Activated B cell treated with CpG ODN at 0.5 μM for 24 hours (primary cell): ENCODE measurements around the gene FURIN. TPM values are rescaled to one million over a fixed set of nuclear protein-coding genes. Genes with fewer than 3 reads are reported as not detected.

Experiments used
- ATAC-seq: fragments of 200-7000 bp; cut with Tn5 transposase; one replicate; pipeline ENCODE4 v1.10.0; 2021; ENCODE audit warnings: low read depth, mild to moderate bottlenecking, moderate library complexity
- CTCF ChIA-PET: fragments of 350-600 bp; sonication (Branson Sonifier 250); formaldehyde crosslinking; loops from one replicate; lab custom pipeline; 2021; ENCODE audit warnings: antibody characterized with exemption; lab: Charles Lee
- POLR2A ChIA-PET: fragments of 350-600 bp; sonication (Branson Sonifier 250); formaldehyde crosslinking; loops from one replicate; lab custom pipeline; 2021; ENCODE audit warnings: antibody characterized with exemption; lab: Charles Lee
- DNase-seq: peaks from one replicate; pipeline ENCODE4 v3.0.0; 2022
- H3K27ac Mint-ChIP-seq: one replicate; pipeline ENCODE4 v1.8.0; 2020; ENCODE audit warnings: mixed read lengths
- H3K27me3 Mint-ChIP-seq: one replicate; pipeline ENCODE4 v1.8.0; 2021; ENCODE audit warnings: mixed read lengths
- H3K36me3 Mint-ChIP-seq: one replicate; pipeline ENCODE4 v1.8.0; 2021; ENCODE audit warnings: low read depth, mixed read lengths
- H3K4me1 Mint-ChIP-seq: one replicate; pipeline ENCODE4 v1.8.0; 2021; ENCODE audit warnings: mixed read lengths
- H3K4me3 Mint-ChIP-seq: one replicate; pipeline ENCODE4 v1.8.0; 2020; ENCODE audit warnings: mild to moderate bottlenecking, mixed read lengths
- H3K9me3 Mint-ChIP-seq: one replicate; pipeline ENCODE4 v1.8.0; 2020; ENCODE audit warnings: mixed read lengths
- intact Hi-C: fragments of 100-400 bp; cut with micrococcal nuclease; formaldehyde crosslinking; loops from one replicate; pipeline ENCODE4 v1.15.1; 2024
- total RNA-seq: library from RNA; stranded (reverse); gene quantifications from 2 replicates; pipeline ENCODE4 v1.2.3, GENCODE V29; 2022
- TF ChIP-seq, protein P1 (sequence below): fragments of 200-600 bp; IDR thresholded peaks from one replicate; pipeline ENCODE4 v1.8.0; 2022; ENCODE audit warnings: antibody characterized with exemption, mild to moderate bottlenecking

The FURIN gene
- total RNA-seq, 1 donor from 2014 or later: 46.5 TPM

DNA sequence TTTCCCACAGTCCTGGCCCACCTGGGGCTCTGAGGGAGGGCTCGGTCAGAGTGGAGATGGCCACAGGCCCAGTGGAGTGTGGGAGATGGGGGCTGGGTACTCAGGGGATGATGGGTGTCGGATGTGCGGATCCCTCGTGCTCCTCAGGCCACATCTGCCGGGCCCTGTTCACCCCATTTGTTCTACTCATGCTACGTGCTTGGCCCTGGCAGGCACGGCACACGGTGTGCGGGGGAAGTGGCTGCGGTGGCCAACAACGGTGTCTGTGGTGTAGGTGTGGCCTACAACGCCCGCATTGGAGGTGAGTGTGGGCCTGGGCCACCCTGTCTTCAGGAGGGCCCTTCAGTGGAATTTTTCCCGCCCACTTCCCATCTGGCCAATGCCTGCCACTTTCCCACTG, 8.9 kb downstream of the FURIN start:
- peaks cover 49% of the 10 kb centered on the region for H3K36me3 Mint-ChIP-seq
- intact Hi-C loops: no loop called here
- TF ChIP-seq, protein P1, sequence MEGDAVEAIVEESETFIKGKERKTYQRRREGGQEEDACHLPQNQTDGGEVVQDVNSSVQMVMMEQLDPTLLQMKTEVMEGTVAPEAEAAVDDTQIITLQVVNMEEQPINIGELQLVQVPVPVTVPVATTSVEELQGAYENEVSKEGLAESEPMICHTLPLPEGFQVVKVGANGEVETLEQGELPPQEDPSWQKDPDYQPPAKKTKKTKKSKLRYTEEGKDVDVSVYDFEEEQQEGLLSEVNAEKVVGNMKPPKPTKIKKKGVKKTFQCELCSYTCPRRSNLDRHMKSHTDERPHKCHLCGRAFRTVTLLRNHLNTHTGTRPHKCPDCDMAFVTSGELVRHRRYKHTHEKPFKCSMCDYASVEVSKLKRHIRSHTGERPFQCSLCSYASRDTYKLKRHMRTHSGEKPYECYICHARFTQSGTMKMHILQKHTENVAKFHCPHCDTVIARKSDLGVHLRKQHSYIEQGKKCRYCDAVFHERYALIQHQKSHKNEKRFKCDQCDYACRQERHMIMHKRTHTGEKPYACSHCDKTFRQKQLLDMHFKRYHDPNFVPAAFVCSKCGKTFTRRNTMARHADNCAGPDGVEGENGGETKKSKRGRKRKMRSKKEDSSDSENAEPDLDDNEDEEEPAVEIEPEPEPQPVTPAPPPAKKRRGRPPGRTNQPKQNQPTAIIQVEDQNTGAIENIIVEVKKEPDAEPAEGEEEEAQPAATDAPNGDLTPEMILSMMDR: no peak
- no peak overlapping the region for H3K27ac Mint-ChIP-seq
- H3K9me3 Mint-ChIP-seq: no peaks in the 10 kb centered on the region
- H3K4me1 Mint-ChIP-seq: peaks cover 12% of the 10 kb centered on the region
- CTCF ChIA-PET: no interaction called here
- DNase-seq (no peak), ATAC-seq (no peak)
- POLR2A ChIA-PET: no interaction called here
- H3K27me3 Mint-ChIP-seq: no peaks in the 10 kb centered on the region
- no peak overlapping the region for H3K4me3 Mint-ChIP-seq

DNA sequence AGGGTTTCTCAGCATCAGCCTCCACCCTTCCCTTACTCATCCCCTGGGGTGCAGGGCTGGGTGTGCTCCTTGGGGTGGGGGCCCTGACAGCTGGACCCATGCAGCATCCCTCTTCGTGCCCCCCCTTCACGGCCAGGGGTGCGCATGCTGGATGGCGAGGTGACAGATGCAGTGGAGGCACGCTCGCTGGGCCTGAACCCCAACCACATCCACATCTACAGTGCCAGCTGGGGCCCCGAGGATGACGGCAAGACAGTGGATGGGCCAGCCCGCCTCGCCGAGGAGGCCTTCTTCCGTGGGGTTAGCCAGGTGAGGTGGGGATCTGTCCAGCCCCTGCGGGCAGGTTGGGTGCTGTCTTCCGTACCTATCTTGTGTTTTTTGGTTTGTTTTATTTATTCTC, 9.6 kb downstream of the FURIN start:
- CTCF ChIA-PET: no interaction called here
- intact Hi-C loops: no loop called here
- Mint-ChIP-seq H3K27me3 (no peaks in the 10 kb centered on the region), H3K9me3 (no peaks in the 10 kb centered on the region), H3K27ac (no peak overlapping the region), H3K36me3 (peaks cover 49% of the 10 kb centered on the region), H3K4me1 (peaks cover 6% of the 10 kb centered on the region), H3K4me3 (no peak overlapping the region)
- DNase-seq: no peak
- no peak for ATAC-seq
- POLR2A ChIA-PET: no interaction called here
- TF ChIP-seq, protein P1: no peak

DNA sequence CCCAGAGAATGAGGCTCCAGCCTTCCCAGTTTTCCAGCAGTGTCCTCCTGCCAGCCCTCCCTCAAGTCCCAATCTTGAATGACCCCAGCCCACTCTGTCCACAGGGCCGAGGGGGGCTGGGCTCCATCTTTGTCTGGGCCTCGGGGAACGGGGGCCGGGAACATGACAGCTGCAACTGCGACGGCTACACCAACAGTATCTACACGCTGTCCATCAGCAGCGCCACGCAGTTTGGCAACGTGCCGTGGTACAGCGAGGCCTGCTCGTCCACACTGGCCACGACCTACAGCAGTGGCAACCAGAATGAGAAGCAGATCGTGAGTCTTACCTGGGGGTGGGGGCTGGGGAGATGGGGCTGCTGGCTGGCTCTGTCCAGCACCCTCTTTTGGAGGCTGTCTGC, 10.3 kb downstream of the FURIN start:
- POLR2A ChIA-PET: no interaction called here
- intact Hi-C loops: no loop called here
- no peak for ATAC-seq

DNA sequence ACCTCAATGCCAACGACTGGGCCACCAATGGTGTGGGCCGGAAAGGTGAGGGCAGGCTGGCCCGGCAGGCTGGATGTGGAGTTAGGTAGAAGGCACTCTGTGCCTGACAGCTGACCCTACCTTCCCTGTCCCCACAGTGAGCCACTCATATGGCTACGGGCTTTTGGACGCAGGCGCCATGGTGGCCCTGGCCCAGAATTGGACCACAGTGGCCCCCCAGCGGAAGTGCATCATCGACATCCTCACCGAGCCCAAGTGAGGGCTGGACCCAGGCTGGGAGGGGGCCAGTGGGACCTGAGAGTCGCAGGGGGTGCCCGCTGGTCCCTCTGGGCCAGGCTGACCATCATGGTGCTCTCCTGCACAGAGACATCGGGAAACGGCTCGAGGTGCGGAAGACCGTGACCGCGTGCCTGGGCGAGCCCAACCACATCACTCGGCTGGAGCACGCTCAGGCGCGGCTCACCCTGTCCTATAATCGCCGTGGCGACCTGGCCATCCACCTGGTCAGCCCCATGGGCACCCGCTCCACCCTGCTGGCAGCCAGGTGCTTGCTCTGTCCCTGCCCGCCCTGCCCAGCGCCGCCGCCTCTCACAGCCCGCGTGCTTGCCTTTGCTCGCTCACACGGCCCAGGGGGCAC, 11.5 kb downstream of the FURIN start:
- intact Hi-C loops: no loop called here
- ChIA-PET POLR2A (no interaction called here), CTCF (no interaction called here)
- no peak for DNase-seq
- peaks cover 49% of the 10 kb centered on the region for H3K36me3 Mint-ChIP-seq
- H3K4me3 Mint-ChIP-seq: no peak overlapping the region
- peaks cover 14% of the 10 kb centered on the region for H3K4me1 Mint-ChIP-seq
- no peak overlapping the region for H3K27ac Mint-ChIP-seq
- TF ChIP-seq, protein P1: no peak
- no peaks in the 10 kb centered on the region for H3K9me3 Mint-ChIP-seq
- H3K27me3 Mint-ChIP-seq: no peaks in the 10 kb centered on the region
- no peak for ATAC-seq

More for the DNA sequence above, 10.3 kb downstream of the FURIN start:
- H3K4me1 Mint-ChIP-seq: peaks cover 8% of the 10 kb centered on the region
- no peak overlapping the region for H3K4me3 Mint-ChIP-seq
- peaks cover 49% of the 10 kb centered on the region for H3K36me3 Mint-ChIP-seq
- H3K27me3 Mint-ChIP-seq: no peaks in the 10 kb centered on the region
- no peak for DNase-seq
- TF ChIP-seq, protein P1: no peak
- CTCF ChIA-PET: no interaction called here
- no peak overlapping the region for H3K27ac Mint-ChIP-seq
- no peaks in the 10 kb centered on the region for H3K9me3 Mint-ChIP-seq

DNA sequence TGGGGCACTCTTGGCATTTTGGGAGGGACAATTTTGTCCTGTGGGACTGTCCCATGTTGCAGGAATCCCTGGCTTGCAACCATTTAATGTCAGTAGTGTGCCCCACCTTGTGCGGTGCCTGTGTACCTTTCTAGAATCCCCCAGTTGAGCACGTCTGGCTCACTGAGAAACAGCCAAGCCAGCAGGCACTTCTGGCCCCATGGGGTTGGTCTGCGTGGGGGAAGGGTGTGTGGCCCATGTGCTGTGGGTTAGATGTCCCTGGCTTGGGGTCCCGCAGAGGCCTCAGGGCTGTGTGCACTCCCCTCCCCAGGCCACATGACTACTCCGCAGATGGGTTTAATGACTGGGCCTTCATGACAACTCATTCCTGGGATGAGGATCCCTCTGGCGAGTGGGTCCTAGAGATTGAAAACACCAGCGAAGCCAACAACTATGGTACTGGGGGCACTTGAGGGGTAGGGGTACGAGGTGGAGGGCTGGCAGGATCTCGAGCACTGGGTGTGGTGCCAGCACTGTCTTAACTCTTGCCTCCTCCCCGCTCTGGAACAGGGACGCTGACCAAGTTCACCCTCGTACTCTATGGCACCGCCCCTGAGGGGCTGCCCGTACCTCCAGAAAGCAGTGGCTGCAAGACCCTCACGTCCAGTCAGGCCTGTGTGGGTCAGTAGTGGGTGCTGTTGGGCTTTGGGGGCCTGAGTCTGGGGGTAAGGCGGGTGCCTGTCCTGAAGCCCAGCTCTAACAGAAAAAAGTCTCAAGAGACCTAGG, 12.2 kb downstream of the FURIN start:
- ChIA-PET CTCF (no interaction called here), POLR2A (no interaction called here)
- TF ChIP-seq, protein P1: no peak
- ATAC-seq: no peak
- Mint-ChIP-seq H3K4me3 (no peak overlapping the region), H3K9me3 (no peaks in the 10 kb centered on the region), H3K36me3 (peaks cover 49% of the 10 kb centered on the region), H3K4me1 (peaks cover 21% of the 10 kb centered on the region), H3K27ac (no peak overlapping the region), H3K27me3 (no peaks in the 10 kb centered on the region)
- intact Hi-C loops: no loop called here
- DNase-seq: no peak
